ENCODE results near the gene KIRREL1. TPM values are rescaled to one million over a fixed set of nuclear protein-coding genes. Genes with fewer than 3 reads are reported as not detected.

KIRREL1 gene
- not detected in 2 replicates for total RNA-seq

DNA sequence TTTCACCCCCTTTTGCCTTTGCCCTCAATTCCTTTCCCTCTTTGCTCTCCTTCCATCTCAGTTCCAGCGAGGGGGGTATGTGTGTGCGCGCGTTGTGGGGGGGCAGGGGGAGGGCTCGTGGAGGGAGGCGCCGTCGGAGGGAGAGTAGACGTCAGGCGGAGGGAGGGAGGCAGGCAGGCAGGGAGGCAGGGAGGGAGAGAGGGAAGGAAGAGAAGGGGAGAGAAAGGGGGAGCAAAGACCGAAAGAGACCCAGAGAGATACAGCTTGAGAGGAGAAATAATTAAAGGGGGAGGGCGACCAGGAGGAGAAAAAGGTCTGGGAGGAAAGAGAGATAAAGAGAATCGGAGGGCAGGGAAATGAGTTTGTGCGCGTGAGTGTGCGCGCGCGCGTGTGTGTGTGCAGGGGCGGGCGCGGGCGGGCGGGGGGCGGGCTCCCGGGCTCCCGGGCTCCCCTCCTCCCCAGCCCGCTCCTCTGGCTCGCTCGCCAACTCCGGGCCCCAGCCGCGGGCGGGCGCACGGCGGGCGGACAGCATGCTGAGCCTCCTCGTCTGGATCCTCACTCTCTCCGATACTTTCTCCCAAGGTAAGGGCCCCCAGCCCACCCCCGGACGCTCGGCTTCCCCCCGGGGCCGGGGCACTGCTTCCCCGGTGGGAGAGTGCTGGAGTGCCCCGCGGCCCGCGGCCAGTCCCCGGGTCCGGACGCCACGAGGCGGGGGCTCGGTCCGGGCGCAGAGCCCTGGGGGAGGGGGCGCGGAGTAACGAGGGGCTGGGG, at the start of gene KIRREL1:
TSS of gene KIRREL1 (plus strand) at position 499 of the 771 bp plus-strand sequence. CDS start at position 531, 32 bp downstream.
- H3K27me3 Mint-ChIP-seq: peaks cover 40% of the 10 kb centered on the region
- no peak within 1 kb of the TSS for H3K27ac Mint-ChIP-seq
- POLR2A ChIA-PET: interaction anchor here (0.5 to 2.5 kb wide), 4 partner anchors 53 to 682 kb away, joined by 3 to 12 read pairs (median 4); no protein-coding TSS in a partner anchor
- CTCF ChIA-PET: interaction anchor here (0.5 to 6.3 kb wide), 11 partner anchors 10 to 1009 kb away, joined by 3 to 276 read pairs (median 6); a partner anchor contains a TSS
- TF ChIP-seq, protein P1, sequence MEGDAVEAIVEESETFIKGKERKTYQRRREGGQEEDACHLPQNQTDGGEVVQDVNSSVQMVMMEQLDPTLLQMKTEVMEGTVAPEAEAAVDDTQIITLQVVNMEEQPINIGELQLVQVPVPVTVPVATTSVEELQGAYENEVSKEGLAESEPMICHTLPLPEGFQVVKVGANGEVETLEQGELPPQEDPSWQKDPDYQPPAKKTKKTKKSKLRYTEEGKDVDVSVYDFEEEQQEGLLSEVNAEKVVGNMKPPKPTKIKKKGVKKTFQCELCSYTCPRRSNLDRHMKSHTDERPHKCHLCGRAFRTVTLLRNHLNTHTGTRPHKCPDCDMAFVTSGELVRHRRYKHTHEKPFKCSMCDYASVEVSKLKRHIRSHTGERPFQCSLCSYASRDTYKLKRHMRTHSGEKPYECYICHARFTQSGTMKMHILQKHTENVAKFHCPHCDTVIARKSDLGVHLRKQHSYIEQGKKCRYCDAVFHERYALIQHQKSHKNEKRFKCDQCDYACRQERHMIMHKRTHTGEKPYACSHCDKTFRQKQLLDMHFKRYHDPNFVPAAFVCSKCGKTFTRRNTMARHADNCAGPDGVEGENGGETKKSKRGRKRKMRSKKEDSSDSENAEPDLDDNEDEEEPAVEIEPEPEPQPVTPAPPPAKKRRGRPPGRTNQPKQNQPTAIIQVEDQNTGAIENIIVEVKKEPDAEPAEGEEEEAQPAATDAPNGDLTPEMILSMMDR (IDR thresholded peaks at IDR 0.05): no peak
- H3K4me3 Mint-ChIP-seq: peak within 1 kb of the TSS; percentile 79
- H3K4me1 Mint-ChIP-seq: peaks cover 16% of the 10 kb centered on the region
- H3K36me3 Mint-ChIP-seq (ENCODE audit: low read depth): no peaks in the 10 kb centered on the region
- peak; percentile 18 for ATAC-seq (ENCODE audit: low read depth)
- intact Hi-C loops (cut with micrococcal nuclease): loop anchor here (10.0 kb wide), 2 partner anchors 341 to 1081 kb away; partner anchors contain the start of genes AIM2 and CD1B
- peak; percentile 26 for DNase-seq
- no peaks in the 10 kb centered on the region for H3K9me3 Mint-ChIP-seq

DNA sequence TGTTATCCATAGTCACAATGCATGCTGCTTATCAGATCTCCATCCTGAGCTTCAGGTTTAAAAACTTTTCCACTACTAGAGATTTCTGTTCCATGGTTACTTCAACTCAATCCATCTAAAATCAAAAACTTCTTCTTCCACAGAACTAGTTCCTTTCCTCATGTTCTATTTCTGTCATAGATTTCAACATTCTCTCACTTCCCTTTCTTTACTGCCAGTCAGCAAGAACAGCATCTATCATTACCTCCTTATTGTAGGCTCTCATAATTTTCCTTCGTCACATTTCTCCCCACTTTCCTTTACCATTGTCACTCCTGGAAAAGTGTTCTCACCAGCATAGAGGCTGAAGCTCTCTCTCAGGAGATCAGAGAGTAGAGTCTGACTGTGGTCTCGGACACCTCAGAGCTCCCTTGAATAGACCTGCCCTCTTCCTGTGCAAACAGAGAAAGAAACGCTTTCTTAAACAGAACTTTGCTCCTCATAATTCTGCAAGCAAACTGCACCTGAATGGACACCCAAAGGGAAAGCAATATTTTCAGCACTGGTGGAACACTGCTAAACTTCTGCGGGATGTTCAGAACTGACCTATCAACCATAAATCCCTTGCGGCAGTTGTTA, 48.7 kb upstream of the KIRREL1 start:
- intact Hi-C loops (cut with micrococcal nuclease): loop anchor here (5.0 kb wide), 2 partner anchors 252 to 437 kb away; no protein-coding TSS in a partner anchor
- no peaks in the 10 kb centered on the region for H3K9me3 Mint-ChIP-seq
- peaks cover 24% of the 10 kb centered on the region for H3K4me1 Mint-ChIP-seq
- ChIA-PET POLR2A (no interaction called here), CTCF (interaction anchor here (0.9 to 2.2 kb wide), 7 partner anchors 47 to 364 kb away, joined by 3 to 10 read pairs (median 4); no protein-coding TSS in a partner anchor)
- no peaks in the 10 kb centered on the region for H3K27me3 Mint-ChIP-seq
- ATAC-seq (ENCODE audit: low read depth) (peak; percentile 10), DNase-seq (no peak)
- H3K4me3 Mint-ChIP-seq: peak overlapping the region; percentile 66
- TF ChIP-seq, protein P1 (IDR thresholded peaks at IDR 0.05): no peak
- peak overlapping the region; percentile 2 for H3K27ac Mint-ChIP-seq
- no peaks in the 10 kb centered on the region for H3K36me3 Mint-ChIP-seq (ENCODE audit: low read depth)

DNA sequence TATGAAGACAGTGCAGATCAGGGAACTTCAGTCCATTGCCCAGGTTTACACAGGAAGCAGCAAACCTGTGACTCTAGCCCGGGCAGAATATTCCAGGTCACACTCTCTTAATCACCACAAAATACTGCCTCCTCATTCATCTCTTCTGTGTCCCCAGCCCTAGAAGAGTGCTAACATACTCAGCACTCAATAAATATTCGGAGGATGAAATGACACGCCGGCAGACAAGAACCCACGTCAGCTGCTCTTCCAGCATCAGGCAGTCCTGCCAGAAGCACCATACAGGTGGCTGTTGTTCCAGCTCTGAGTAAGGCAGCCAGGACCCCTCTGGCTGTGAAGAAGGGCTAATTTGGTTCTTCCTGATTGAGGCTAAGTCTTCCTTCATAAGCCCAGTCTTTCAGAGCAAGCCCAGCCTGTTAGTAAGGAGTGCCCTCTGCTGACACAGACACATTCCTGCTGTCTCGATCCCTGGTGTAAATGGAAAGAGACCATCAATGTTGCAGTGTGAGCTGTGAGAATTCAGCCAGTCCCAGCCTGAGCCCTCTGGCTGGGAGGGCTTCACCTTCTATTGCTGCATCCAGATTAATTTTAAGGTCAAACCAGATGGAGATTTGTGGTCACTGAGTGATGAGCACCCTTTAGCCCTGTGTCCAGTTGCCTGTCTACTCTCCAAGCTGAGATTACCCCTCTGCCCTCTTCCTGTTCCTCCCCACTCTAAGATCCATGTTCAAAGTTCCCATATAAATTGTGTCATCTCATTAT, 45.0 kb upstream of the KIRREL1 start:
- Mint-ChIP-seq H3K27ac (no peak overlapping the region), H3K9me3 (no peaks in the 10 kb centered on the region), H3K4me1 (peaks cover 24% of the 10 kb centered on the region), H3K27me3 (peaks cover 6% of the 10 kb centered on the region), H3K36me3 (ENCODE audit: low read depth) (no peaks in the 10 kb centered on the region), H3K4me3 (no peak overlapping the region)
- ATAC-seq (ENCODE audit: low read depth) (peak; percentile 77), DNase-seq (no peak)
- POLR2A ChIA-PET: interaction anchor here (0.7 to 1.4 kb wide), 2 partner anchors 29 to 70 kb away, joined by 3 to 4 read pairs; no protein-coding TSS in a partner anchor
- TF ChIP-seq, protein P1 (IDR thresholded peaks at IDR 0.05): peak; percentile 52
- CTCF ChIA-PET: interaction anchor here (0.6 to 3.4 kb wide), 17 partner anchors 8 to 579 kb away, joined by 3 to 30 read pairs (median 4); no protein-coding TSS in a partner anchor
- intact Hi-C loops (cut with micrococcal nuclease): loop anchor here (1.0 to 5.0 kb wide), 7 partner anchors 70 to 578 kb away; no protein-coding TSS in a partner anchor

DNA sequence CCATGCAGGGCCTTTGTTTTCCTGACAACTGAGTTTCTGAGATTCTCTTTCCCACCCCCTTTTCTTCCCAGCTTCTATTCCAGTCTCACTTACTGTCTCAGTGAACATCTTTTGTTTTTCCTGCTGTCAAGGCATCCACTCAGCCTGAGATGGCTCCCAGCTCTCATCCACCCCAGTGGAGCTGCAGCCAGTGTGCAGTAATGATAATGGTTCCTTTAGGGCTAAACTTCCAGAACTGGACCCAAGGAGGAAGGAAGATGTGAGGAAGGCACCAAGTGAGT, 44.4 kb upstream of the KIRREL1 start:
- POLR2A ChIA-PET: interaction anchor here (0.7 kb wide), 1 partner anchor 28 kb away, joined by 3 read pairs; no protein-coding TSS in a partner anchor
- no peak overlapping the region for H3K27ac Mint-ChIP-seq
- DNase-seq (no peak), ATAC-seq (ENCODE audit: low read depth) (no peak)
- CTCF ChIA-PET: interaction anchor here (0.6 to 3.4 kb wide), 14 partner anchors 9 to 579 kb away, joined by 3 to 30 read pairs (median 4); no protein-coding TSS in a partner anchor
- H3K36me3 Mint-ChIP-seq (ENCODE audit: low read depth): no peaks in the 10 kb centered on the region
- H3K9me3 Mint-ChIP-seq: no peaks in the 10 kb centered on the region
- H3K4me3 Mint-ChIP-seq: no peak overlapping the region
- H3K27me3 Mint-ChIP-seq: peaks cover 6% of the 10 kb centered on the region
- intact Hi-C loops (cut with micrococcal nuclease): loop anchor here (2.0 to 5.0 kb wide), 3 partner anchors 257 to 442 kb away; no protein-coding TSS in a partner anchor
- peaks cover 24% of the 10 kb centered on the region for H3K4me1 Mint-ChIP-seq
- TF ChIP-seq, protein P1 (IDR thresholded peaks at IDR 0.05): no peak

Data from activated B cell treated with CpG ODN at 0.5 μM for 24 hours (primary cell).